Right atrium auricular region (tissue), 2 donors: ENCODE data around the gene FRAS1. TPM values are rescaled to one million over a fixed set of nuclear protein-coding genes. Genes with fewer than 3 reads are reported as not detected.
A peak's percentile ranks its signal among the peaks of the same experiment; 100 is the strongest.

Source experiments
- DNase-seq: peaks from one replicate; pipeline ENCODE4 v3.0.0-alpha.2; 2019; ENCODE audit warnings: low spot score
- H3K27ac ChIP-seq, 2 donors: fragments of 200-600 bp; sonication (generic); 1 replicate in 1 of 2; 2 replicates in 1 of 2; pipeline ENCODE4 v1.5.1; 2016 to 2019
- H3K27me3 ChIP-seq, 2 donors: fragments of 200-600 bp; sonication (generic); one replicate each; pipeline versions ENCODE4 v1.5.1 to v1.6.0; 2017 to 2019
- H3K36me3 ChIP-seq: fragments of 200-600 bp; sonication (generic); one replicate; pipeline ENCODE4 v1.5.1; 2016
- H3K4me1 ChIP-seq, 2 donors: fragments of 200-600 bp; sonication (generic); one replicate each; pipeline versions ENCODE4 v1.5.1 to v1.6.0; 2017 to 2019
- H3K4me3 ChIP-seq, 2 donors: fragments of 200-600 bp; sonication (generic); 1 replicate in 1 of 2; 2 replicates in 1 of 2; pipeline ENCODE4 v1.5.1; 2017 to 2019; ENCODE audit warnings: mild to moderate bottlenecking in 1 of 2, moderate library complexity in 1 of 2
- H3K9me3 ChIP-seq, 2 donors: fragments of 200-600 bp; sonication (generic); one replicate each; pipeline ENCODE4 v1.5.1; 2019
- CTCF ChIP-seq, 2 donors: fragments of 200-600 bp; sonication (generic); IDR thresholded peaks; one replicate each; pipeline ENCODE4 v1.5.1; 2019; ENCODE audit warnings: antibody characterized with exemption in 2 of 2
- total RNA-seq, 2 donors: library from RNA; depleted of rRNA; stranded (reverse); fragments of >200 nt; gene quantifications; one replicate each; pipeline ENCODE4 v1.1.0, GENCODE V29; 2016

The FRAS1 gene
- total RNA-seq, 2 donors from 2014 or later: 5.8 to 12.9 TPM

DNA sequence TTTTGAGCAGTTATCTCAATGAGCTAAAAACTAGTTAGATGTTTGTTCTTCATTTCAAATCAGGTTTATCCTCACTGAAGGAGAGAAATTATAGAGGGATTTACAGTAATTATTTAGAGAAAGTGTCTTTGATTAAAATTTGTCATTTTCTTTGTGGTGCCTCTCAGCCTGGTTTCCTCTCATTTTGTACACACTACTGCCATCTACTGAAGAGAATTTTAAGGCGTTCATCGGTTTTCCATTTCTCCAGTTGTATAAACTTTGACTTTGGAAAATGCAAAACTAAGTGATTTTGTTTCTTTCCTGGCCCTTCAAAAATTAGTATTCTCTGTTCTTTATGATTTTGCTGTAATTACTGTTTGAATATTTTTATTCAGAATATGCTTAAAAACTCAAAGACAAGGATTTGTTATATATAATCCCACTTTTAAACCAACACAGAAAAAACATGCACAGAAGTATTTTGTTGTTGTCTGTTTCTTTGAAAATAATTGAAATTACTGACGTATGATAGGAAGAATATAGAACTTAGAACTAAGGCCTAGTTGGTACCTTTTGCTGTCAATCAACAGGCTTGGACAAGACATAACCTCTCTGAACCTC is 460.0 kb downstream of the FRAS1 start:
- no peaks in the 10 kb centered on the region for H3K4me1 ChIP-seq
- DNase-seq: no peak
- no peak overlapping the region for H3K27ac ChIP-seq
- no peak overlapping the region for H3K4me3 ChIP-seq
- TF ChIP-seq CTCF (IDR thresholded peaks at IDR 0.05): peak; percentile 31 to 77
- H3K36me3 ChIP-seq: no peaks in the 10 kb centered on the region
- H3K27me3 ChIP-seq: no peaks in the 10 kb centered on the region
- no peaks in the 10 kb centered on the region for H3K9me3 ChIP-seq

- Histone ChIP-seq H3K4me3 (no peak overlapping the region), H3K27ac (no peak overlapping the region), H3K4me1 (no peaks in the 10 kb centered on the region), H3K9me3 (no peaks in the 10 kb centered on the region), H3K36me3 (no peaks in the 10 kb centered on the region), H3K27me3 (no peaks in the 10 kb centered on the region)
- DNase-seq: no peak
- TF ChIP-seq CTCF (IDR thresholded peaks at IDR 0.05): no peak
Measured at GRCh38 chr4:78518561-78518960, 461.4 kb downstream of the FRAS1 start.

GRCh38 chr4:78519962-78520361 is 462.8 kb downstream of the FRAS1 start:
- no peak overlapping the region for H3K4me3 ChIP-seq
- H3K4me1 ChIP-seq: no peaks in the 10 kb centered on the region
- no peaks in the 10 kb centered on the region for H3K27me3 ChIP-seq
- no peaks in the 10 kb centered on the region for H3K9me3 ChIP-seq
- TF ChIP-seq CTCF (IDR thresholded peaks at IDR 0.05): no peak
- DNase-seq: no peak
- no peaks in the 10 kb centered on the region for H3K36me3 ChIP-seq
- H3K27ac ChIP-seq: no peak overlapping the region

DNA sequence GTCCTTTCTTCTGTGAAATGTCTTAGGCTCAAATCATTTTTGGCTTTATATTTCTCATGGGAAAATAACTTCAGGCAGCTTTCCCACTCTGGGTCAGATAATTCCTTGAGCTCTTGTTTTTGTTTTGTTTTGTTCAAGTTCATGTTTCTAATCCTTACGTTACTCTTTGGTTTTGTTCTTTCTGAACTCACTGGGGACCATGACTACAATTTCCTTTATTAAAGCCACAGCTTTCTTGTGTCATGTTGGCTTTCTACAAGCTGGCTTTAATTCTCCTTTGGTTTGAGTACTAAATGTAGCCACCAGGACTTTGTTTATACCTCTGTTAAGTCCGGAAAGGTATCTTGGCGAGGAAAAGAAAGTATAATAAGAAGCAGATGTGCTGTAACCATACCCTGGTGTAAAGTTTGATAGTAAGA is 463.7 kb downstream of the FRAS1 start:
- Histone ChIP-seq H3K4me1 (no peaks in the 10 kb centered on the region), H3K36me3 (no peaks in the 10 kb centered on the region), H3K27ac (peak overlapping the region in 1 of 2 donors; percentile 16), H3K27me3 (no peaks in the 10 kb centered on the region), H3K4me3 (no peak overlapping the region), H3K9me3 (no peaks in the 10 kb centered on the region)
- no peak for TF ChIP-seq CTCF (IDR thresholded peaks at IDR 0.05)
- no peak for DNase-seq

GRCh38 chr4:78524009-78524408 is 466.9 kb downstream of the FRAS1 start:
- TF ChIP-seq CTCF (IDR thresholded peaks at IDR 0.05): no peak
- no peak overlapping the region for H3K4me3 ChIP-seq
- H3K27me3 ChIP-seq: no peaks in the 10 kb centered on the region
- no peaks in the 10 kb centered on the region for H3K9me3 ChIP-seq
- H3K27ac ChIP-seq: no peak overlapping the region
- H3K36me3 ChIP-seq: no peaks in the 10 kb centered on the region
- no peaks in the 10 kb centered on the region for H3K4me1 ChIP-seq
- no peak for DNase-seq

DNA sequence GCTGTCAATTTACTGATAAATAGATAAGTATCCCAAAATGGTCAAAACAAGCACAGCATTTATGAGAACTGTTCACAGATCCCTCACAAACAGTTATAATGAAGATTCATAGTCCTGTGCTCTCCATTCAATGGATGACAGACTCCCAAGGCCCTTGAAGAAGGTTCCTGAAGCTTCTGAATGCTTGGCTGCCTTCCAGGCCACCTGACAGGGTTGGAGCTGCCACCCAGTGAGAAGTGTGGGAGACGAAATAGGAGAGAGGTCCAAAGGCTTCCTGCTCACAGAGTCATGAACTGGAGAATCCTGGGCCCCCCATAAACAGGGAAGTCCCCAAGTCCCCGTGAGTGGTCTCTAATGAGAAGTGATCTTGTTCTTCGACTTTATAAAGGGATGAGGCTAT is 468.4 kb downstream of the FRAS1 start:
- Histone ChIP-seq H3K27me3 (no peaks in the 10 kb centered on the region), H3K36me3 (no peaks in the 10 kb centered on the region), H3K27ac (no peak overlapping the region), H3K9me3 (peaks cover 0 to 3% of the 10 kb centered on the region in 2 donors), H3K4me3 (no peak overlapping the region), H3K4me1 (no peaks in the 10 kb centered on the region)
- no peak for DNase-seq
- TF ChIP-seq CTCF (IDR thresholded peaks at IDR 0.05): no peak
